Dedifferentiated amniotic fluid mesenchymal stem cell (primary cell): ENCODE data around the gene ARMH3.
"Not testable (repeated sequence)": the region's sequence is repeated elsewhere in the genome, so short reads cannot be mapped to it uniquely, and the experiment has no call there.

Experiments used
- DNase-seq: peaks from one replicate; pipeline ENCODE4 v3.0.0-alpha.2; 2016; ENCODE audit errors: extremely low spot score

The ARMH3 gene

GRCh38 chr10:102046095-102046494 lies 9.9 kb downstream of the ARMH3 start:
- no peak for DNase-seq

- no peak for DNase-seq
Observed at GRCh38 chr10:102045292-102045691, 10.7 kb downstream of the ARMH3 start.

GRCh38 chr10:102040305-102041050 lies 15.5 kb downstream of the ARMH3 start:
- no peak for DNase-seq

DNA sequence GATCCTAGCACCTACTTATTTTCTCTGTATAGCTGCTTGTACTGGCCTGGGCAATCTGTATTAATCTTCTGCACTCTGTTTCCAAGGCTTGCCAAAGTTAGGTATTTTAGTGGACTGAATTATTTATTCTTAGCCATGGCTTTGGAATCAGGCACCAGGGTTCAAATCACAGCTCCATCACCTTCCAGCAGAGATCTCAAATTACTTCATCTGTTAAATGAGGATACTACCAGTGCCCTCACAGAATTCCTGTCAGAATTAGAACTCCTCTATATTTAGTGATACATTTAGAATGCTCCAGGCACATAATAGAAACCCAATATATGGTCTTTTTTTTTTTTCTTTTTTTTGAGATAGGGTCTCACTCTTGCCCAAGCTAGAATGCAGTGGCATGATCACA lies 17.6 kb downstream of the ARMH3 start:
- DNase-seq, result no peak

DNA sequence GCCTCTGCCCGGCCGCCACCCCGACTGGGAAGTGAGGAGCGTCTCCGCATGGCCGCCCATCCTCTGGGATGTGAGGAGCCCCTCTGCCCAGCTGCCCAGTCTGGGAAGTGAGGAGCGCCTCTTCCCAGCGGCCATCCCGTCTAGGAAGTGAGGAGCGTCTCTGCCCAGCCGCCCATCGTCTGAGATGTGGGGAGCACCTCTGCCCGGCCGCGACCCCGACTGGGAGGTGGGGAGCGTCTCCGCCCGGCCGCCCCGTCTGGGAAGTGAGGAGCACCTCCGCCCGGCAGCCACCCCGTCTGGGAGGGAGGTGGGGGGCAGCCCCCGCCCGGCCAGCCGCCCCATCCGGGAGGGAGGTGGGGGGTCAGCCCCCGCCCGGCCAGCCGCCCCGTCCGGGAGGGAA lies 20.2 kb downstream of the ARMH3 start:
- DNase-seq, result not testable (repeated sequence)

- no peak for DNase-seq
Observed at GRCh38 chr10:102033787-102034186, 22.2 kb downstream of the ARMH3 start.

GRCh38 chr10:102027261-102027660 lies 28.7 kb downstream of the ARMH3 start:
- DNase-seq, result no peak

DNA sequence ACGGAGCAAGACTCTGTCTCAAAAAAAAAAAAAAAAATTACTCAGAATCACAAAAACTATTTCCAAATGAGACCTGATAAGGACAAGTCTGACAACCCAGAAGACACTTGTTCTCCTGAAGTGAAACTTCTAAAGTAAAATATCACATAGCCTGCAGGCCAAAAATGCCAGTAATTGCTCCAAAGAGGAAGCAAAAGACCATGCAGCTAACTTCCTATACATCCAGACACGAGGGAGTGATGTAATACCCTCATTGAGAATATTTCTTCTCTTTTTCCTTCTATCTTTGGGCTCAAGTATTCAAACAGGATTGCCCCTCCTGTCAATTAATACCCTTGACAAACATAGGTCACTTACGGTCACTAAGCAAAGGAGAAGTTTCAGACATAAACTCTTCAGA lies 31.2 kb downstream of the ARMH3 start:
- no peak for DNase-seq

- no peak for DNase-seq
Observed at GRCh38 chr10:102020938-102021337, 35.0 kb downstream of the ARMH3 start.

DNA sequence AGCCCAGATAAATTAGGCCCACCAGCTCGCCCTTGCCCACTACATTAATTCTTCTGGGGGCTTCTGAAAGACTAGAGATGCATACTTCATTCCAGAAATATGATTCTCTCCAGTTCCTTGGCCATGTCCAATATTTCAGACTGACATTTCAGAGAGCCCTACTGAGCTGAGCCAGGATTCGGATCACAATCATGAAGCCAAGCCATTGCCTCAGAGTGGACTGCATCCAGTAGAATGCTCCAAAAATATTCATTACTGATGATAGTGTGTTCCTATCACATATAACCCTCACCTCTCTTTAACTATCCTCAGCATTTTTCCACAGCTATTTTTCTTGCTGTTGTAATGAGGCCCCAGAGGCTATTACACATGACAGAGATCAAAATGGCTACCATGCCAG lies 38.7 kb downstream of the ARMH3 start:
- no peak for DNase-seq

GRCh38 chr10:102016416-102016815 lies 39.6 kb downstream of the ARMH3 start:
- no peak for DNase-seq

DNA sequence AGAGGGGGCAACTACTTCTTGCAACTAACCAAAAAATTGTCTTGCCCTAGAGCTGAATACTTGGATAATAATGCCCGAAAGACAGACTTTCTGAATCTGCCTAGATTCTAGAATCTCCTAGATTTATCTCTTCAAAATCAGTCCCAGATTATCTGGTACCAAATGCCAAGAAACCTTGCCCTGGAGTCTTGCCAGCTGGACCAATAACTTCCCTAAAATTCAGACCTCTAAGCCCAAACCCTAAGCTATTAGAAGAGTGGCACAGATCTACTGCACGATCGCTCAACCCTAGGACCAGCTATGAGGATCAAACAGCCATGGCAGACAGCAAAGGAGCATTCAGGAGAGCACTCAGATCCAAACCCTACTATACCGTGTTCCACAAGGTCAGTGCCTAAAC lies 45.0 kb downstream of the ARMH3 start:
- no peak for DNase-seq

DNA sequence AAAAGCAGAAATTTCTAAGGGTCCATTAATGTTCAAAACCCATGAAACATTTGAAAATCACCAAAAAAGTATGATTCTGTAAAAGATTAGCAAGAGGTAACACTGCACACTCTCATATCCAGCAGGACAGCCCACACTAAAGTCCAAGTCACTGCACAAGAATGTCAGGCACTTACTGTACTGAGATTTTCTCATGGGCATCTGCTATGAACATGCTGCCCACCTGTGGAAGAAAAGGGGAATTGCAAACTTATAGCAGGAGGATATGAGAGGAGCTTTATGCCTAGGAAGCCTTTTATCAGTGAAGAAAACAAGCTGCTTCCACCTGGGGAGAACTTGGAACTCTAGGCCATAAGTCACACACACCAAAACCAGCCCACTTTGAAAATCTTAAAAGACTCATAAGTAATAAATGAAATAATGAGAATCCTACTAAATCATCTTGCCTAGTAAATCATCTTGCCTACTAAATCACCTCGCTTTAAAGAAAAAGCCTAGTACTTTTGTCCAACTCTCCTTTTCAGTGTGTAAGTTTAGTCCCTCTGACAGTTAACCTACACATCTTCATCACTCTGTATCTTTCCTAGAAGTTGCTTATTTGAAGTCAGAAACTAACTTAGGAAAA lies 46.1 kb downstream of the ARMH3 start:
- DNase-seq, result peak; percentile 93

GRCh38 chr10:102007796-102008195 lies 48.2 kb downstream of the ARMH3 start:
- no peak for DNase-seq

- not testable (repeated sequence) for DNase-seq
Observed at GRCh38 chr10:102007031-102007430, 48.9 kb downstream of the ARMH3 start.

DNA sequence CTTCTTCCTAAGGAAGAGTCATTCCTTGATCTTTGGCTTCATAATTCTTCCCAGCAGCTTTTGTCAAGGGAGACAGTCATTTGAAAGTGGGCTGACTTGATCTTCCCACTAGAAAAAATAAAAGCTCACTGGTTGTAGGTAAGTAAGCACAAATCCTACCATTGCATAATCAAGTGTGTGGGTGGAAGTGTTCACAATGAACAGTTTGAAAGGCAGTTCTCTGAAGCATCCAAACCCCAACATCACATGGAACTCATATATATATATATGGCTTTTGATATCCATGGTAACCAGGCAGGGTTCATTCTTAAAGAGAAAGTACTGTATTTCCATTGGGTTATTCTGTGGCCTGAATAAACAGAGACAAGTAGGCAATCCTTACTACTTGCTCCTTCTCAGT lies 51.6 kb downstream of the ARMH3 start:
- DNase-seq, result no peak

- DNase-seq, result no peak
Observed at GRCh38 chr10:102003541-102003940, 52.4 kb downstream of the ARMH3 start.

DNA sequence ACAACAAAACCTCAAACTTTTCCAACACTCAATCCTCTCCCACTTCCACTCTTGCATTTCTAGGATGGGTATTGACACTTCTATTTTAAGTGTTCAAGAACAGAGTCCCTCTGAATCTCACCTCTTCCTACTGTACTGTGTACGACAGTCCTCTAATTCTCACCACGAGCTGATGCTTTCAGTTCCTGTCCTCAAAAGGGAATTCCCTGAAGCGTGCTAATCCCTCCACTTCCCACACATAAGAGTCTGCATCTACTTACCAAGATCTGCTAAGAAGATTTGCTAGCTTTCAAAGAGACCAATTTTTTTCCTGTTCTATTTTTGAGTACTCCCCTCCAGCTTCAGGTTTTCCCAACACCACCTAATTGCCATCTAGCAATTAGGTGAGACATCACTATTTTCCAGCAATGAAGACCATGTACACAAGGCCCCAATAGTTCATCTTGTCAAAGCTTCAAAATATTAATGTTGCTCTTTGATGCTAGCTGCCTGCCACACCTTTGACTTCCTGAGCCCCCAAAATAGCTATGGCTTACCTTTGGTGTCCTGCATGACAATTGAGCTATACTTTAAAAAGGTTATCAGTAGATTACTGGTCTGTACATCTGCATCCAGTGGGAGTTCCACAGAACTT lies 54.4 kb downstream of the ARMH3 start:
- DNase-seq, result no peak

DNA sequence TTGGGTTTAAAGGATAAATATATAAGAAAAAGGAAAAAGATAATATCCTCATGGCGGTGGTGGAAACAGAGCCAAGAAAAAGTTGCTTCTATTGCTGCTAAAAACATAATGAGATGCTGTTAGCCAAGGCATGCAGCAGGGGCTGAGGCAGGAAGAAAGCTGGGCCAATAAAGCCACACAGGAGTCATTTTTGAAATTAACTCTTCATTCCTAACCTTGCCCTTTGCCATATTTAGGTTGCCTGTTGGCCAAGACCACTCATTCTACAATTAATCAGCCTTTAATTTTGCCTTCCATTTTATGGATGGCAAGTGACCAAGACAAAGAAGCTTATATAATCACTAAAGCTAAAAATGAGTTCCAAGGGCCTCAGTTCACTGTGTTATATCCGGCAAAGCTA lies 58.2 kb downstream of the ARMH3 start:
- DNase-seq, result no peak

DNA sequence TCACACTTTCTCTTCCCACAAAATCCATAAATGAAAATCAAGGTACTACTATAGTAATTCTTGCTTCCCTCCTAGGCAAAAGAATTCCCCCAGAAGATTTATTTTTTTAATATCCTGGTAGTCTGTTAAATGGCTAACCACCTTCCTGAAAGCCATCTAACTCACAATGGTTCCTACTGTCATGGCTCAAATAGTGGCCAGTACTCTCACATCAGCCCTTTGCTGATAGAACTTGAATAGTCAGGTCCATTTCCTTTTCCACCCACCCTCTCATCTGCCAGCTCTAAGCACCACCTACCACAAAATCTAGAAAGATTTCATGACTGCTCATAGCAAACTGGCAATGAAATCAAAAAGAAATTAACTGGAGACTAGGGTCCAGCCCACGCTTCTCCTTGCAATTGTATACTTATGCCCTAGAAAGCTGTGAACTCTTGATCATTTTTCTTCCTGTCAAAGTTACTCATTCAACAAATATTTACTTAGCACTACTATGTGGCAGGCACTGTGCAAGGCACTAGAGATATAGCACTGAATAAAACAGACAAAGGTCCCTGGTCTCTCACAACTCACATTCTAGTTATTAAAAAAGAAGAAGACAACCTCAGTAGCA lies 60.4 kb downstream of the ARMH3 start:
- DNase-seq, result no peak

GRCh38 chr10:101993651-101994200 lies 62.2 kb downstream of the ARMH3 start:
- no peak for DNase-seq

GRCh38 chr10:101993221-101993620 lies 62.8 kb downstream of the ARMH3 start:
- no peak for DNase-seq
